ENCODE data around the gene ATP12A. TPM values are rescaled to one million over a fixed set of nuclear protein-coding genes. Genes with fewer than 3 reads are reported as not detected.
A peak's percentile ranks its signal among the peaks of the same experiment; 100 is the strongest.

The ATP12A gene
- total RNA-seq, 1 donor from 2014 or later: not detected

DNA sequence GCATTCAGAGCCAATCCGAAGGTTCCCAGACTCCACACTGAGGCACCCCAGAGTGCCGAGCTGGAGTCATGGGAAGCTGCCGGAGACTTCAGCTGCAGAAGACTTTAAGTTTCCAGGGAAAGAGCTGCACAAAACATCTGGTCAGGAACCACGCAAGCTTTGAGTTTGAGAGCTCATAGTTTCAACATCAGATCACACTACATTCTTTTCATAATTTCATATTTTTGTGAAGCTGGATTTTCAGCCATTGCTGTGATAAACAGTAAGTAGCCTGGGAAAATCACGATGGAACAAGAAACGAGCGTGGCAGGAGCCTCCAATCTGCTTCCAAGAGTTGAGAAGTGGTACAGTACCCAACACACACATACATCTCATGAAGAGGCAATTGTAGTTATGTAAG, 25.5 kb upstream of the ATP12A start:
- Mint-ChIP-seq H3K4me1 (ENCODE audit: low read depth) (peaks cover 11% of the 10 kb centered on the region), H3K4me3 (ENCODE audit: unreplicated experiment) (no peak overlapping the region), H3K27ac (ENCODE audit: unreplicated experiment) (peak overlapping the region; percentile 77), H3K36me3 (ENCODE audit: low read depth) (no peaks in the 10 kb centered on the region), H3K27me3 (ENCODE audit: low read depth) (peaks cover 10% of the 10 kb centered on the region), H3K9me3 (ENCODE audit: low read depth) (no peaks in the 10 kb centered on the region)
- no peak for DNase-seq (ENCODE audit: low spot score)
- TF ChIP-seq, protein P1, sequence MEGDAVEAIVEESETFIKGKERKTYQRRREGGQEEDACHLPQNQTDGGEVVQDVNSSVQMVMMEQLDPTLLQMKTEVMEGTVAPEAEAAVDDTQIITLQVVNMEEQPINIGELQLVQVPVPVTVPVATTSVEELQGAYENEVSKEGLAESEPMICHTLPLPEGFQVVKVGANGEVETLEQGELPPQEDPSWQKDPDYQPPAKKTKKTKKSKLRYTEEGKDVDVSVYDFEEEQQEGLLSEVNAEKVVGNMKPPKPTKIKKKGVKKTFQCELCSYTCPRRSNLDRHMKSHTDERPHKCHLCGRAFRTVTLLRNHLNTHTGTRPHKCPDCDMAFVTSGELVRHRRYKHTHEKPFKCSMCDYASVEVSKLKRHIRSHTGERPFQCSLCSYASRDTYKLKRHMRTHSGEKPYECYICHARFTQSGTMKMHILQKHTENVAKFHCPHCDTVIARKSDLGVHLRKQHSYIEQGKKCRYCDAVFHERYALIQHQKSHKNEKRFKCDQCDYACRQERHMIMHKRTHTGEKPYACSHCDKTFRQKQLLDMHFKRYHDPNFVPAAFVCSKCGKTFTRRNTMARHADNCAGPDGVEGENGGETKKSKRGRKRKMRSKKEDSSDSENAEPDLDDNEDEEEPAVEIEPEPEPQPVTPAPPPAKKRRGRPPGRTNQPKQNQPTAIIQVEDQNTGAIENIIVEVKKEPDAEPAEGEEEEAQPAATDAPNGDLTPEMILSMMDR (IDR thresholded peaks at IDR 0.05): no peak

GRCh38 chr13:24659239-24659638, 21.0 kb upstream of the ATP12A start:
- no peaks in the 10 kb centered on the region for H3K36me3 Mint-ChIP-seq (ENCODE audit: low read depth)
- peaks cover 10% of the 10 kb centered on the region for H3K4me1 Mint-ChIP-seq (ENCODE audit: low read depth)
- DNase-seq (ENCODE audit: low spot score): no peak
- H3K27ac Mint-ChIP-seq (ENCODE audit: unreplicated experiment): no peak overlapping the region
- peaks cover 14% of the 10 kb centered on the region for H3K27me3 Mint-ChIP-seq (ENCODE audit: low read depth)
- no peak overlapping the region for H3K4me3 Mint-ChIP-seq (ENCODE audit: unreplicated experiment)
- TF ChIP-seq, protein P1 (IDR thresholded peaks at IDR 0.05): no peak
- H3K9me3 Mint-ChIP-seq (ENCODE audit: low read depth): no peaks in the 10 kb centered on the region

DNA sequence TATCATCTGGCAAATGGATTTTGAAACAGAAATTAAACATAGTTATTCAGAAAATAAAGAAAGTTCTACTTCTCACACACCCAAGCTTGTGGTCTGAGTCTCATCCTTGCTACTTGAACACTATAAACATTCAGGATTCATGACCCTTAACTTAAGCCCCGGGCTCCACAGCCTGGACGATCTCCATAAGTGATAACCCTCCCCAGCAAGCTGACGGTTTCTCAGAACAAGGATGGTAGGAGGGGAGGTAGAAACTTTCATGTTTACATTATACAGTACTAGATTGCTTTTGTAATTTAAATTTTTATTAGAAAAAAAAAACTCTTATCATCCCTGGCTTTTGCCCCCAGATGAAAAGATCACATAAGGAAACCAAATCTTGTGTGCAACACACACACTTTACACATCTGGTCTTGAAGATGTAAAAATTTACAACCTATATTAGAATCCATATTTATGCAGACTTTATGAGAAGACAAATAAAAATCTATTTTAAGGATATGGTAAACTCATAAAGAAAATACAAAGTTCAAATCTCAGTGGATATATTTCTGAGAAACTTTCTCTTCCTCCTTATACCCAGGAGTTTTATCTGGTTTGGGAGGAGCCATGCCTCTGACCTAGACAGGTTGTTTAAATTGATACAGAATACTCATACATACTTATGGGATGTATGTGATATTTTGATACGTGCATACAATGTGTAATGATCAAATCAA, 20.0 kb upstream of the ATP12A start:
- H3K4me1 Mint-ChIP-seq (ENCODE audit: low read depth): peaks cover under 1% of the 10 kb centered on the region
- no peaks in the 10 kb centered on the region for H3K9me3 Mint-ChIP-seq (ENCODE audit: low read depth)
- H3K27me3 Mint-ChIP-seq (ENCODE audit: low read depth): peaks cover 14% of the 10 kb centered on the region
- H3K4me3 Mint-ChIP-seq (ENCODE audit: unreplicated experiment): no peak overlapping the region
- TF ChIP-seq, protein P1 (IDR thresholded peaks at IDR 0.05): no peak
- no peak for DNase-seq (ENCODE audit: low spot score)
- H3K27ac Mint-ChIP-seq (ENCODE audit: unreplicated experiment): no peak overlapping the region
- no peaks in the 10 kb centered on the region for H3K36me3 Mint-ChIP-seq (ENCODE audit: low read depth)

DNA sequence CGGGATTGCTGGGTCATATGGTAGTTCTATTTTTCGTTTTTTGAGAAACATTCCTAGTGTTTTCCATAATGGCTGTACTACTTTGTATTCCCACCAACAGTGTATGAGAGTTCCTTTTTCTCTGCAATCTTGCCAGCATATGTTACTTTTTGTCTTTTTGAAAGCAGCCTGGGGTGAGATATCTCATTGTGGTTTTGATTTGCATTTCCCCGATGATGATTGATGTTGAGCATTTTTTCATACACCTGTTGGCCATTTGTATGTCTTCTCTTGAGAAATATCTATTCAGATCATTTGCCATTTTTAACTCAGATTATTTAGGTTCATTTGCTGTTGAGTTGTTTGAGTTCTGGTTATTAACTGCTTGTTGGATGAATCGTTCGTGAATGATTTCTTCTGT, 18.5 kb upstream of the ATP12A start:
- TF ChIP-seq, protein P1 (IDR thresholded peaks at IDR 0.05): no peak
- Mint-ChIP-seq H3K27ac (ENCODE audit: unreplicated experiment) (no peak overlapping the region), H3K4me3 (ENCODE audit: unreplicated experiment) (no peak overlapping the region), H3K36me3 (ENCODE audit: low read depth) (no peaks in the 10 kb centered on the region), H3K9me3 (ENCODE audit: low read depth) (no peaks in the 10 kb centered on the region), H3K27me3 (ENCODE audit: low read depth) (peaks cover 14% of the 10 kb centered on the region), H3K4me1 (ENCODE audit: low read depth) (no peaks in the 10 kb centered on the region)
- DNase-seq (ENCODE audit: low spot score): no peak

GRCh38 chr13:24662195-24663088, 17.8 kb upstream of the ATP12A start:
- no peaks in the 10 kb centered on the region for H3K9me3 Mint-ChIP-seq (ENCODE audit: low read depth)
- no peak overlapping the region for H3K4me3 Mint-ChIP-seq (ENCODE audit: unreplicated experiment)
- no peaks in the 10 kb centered on the region for H3K36me3 Mint-ChIP-seq (ENCODE audit: low read depth)
- TF ChIP-seq, protein P1 (IDR thresholded peaks at IDR 0.05): no peak
- H3K4me1 Mint-ChIP-seq (ENCODE audit: low read depth): no peaks in the 10 kb centered on the region
- no peak for DNase-seq (ENCODE audit: low spot score)
- H3K27me3 Mint-ChIP-seq (ENCODE audit: low read depth): peaks cover 11% of the 10 kb centered on the region
- H3K27ac Mint-ChIP-seq (ENCODE audit: unreplicated experiment): no peak overlapping the region

Data from chondrocyte (in vitro differentiated cells).